CD4-positive, alpha-beta T cell treated with Interleukin-6 at 100 ng/mL for 8 hours (primary cell): ENCODE measurements around the gene CASKIN1.
A peak's percentile ranks its signal among the peaks of the same experiment; 100 is the strongest.

ENCODE experiments used
- DNase-seq: peaks from one replicate; pipeline ENCODE4 v3.0.0-alpha.2; 2020; ENCODE audit warnings: mixed read lengths, low spot score

Gene CASKIN1

DNA sequence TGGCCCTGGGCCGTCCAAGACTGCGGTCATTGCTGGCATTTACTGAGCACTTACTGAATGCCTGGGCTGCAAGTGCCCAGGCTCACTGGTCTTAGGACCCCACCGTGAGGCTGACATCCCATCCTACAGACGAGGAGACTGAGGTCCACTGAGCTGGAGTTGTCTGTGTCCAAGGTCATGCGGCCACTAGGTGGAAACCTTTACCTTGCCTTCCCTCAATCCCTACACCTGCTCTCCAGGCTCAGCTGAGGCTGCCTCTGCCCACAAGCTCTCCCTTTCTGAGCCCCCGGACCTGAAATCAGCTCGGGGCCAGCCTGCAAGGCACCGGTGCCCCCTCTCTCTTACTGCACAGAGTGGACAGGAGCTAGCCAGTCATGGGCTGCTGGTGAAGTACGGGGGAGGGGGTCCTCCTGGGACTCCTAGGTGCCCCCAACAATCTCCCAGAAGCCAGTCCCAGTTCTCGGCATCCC is 1.5 kb downstream of the CASKIN1 start:
- peak; percentile 67 for DNase-seq

DNA sequence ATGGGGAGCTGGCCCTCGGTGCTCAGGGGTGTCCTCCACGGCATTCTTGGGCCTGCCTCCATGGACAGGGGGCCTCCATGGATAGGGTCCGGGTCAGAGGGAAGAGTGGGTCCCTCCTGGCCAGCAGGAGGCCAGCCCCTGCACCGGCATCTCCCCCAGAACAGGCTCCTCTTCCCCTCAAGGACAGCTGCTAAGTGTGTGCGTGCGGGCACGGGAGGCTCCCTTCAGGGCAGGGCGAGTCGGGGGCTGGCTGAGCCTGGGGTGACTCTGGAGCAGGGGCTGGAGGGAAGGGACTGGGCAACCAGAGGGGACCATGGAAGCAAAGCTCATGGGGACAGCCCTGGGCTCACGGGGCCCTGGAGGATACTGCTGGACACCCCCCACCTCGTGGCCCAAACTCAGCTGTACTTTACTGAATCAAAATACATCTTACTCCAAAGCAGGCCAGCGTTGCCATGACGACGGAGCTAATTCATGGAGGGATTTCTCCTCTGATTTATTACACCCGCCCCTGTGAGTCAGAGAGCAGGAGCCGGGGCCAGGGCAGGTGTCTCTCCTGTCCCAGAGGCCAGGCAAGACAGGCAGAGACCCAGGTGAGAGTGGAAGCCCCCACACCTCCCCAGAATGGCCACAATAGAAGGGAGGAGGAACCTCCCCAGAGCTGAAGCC is 2.1 kb downstream of the CASKIN1 start:
- DNase-seq: no peak

DNA sequence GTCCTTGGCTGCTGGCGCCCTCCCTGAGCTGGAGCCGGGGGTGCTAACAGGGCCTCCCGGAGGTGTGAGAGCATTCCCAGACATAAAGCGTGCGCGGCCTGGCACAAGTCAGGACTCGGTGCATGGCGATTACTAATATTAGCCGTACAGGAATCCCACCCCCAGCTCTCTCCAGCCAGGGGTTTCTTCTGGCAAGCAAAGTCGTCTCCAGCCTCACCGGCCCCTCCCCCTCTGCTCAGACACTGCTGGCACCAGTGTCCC is 5.0 kb downstream of the CASKIN1 start:
- DNase-seq: no peak

DNA sequence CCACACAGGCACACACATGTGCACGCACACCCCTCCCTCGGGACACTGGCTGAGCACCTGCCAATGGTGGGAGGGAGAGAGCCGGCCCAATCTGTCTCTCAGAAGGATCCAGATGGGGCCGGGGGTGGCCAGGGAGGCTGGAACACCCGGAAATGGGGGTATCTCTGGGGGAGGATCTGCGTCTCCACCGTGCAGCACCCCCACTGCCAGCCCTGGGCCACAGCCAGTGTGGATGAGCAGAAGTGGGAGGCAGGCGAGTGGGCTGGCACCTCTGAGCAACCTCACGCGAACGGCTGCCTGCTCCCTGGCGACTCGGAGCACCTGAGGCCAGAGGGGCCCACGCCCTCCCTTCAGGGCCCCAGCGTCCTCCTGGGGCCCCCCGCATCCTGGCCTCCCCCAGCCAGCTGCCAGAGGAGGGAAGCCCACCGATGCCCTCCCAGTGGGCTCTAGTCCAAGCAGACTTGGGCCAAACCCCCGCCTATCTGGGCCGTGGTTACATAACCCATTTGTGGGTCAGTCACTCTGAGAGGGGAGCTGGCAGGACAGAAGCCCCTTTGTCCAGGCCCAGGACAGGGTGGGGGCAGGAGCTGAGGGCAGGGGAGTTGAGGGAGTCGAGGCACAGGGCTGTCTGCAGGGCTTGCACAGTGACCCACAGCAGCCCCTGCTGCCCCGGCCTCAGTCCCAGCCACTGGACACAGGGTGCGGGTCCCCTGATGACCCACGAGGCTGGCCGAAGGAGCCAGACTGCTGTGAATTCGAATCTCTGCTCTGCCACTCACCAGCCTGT is 5.6 kb downstream of the CASKIN1 start:
- DNase-seq: no peak

DNA sequence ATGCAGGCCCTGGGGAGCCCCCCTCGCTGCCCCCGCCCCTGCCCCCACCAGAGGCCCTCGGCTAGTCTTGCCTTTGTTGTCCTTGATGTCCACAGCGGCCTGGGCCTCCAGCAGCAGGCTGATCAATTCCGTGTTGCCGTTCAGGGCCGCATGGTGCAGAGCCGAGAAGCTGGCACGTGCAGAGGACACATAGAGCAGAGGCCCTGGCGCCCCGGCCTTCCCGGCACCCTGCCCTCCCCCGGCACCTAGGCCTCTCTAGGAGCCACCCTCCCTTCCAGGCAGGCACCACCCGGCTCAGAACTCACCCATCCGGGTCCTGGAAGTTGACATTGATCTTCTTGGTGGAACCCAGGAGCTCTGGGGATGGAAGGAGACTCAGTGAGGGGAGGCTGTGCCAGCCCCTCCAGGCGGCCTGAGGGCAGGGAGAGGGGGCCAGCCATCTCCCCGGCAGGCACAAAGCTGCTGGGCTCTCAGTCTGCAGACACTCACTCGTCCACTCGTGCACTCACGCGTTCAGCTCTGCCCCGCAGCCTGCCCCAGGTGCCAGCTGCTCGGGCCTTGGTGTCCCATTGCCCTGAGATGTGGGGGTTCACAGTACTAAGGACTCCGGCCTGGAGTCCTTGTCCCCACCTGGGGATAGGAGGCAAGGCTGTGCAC is 6.3 kb downstream of the CASKIN1 start:
- no peak for DNase-seq

DNA sequence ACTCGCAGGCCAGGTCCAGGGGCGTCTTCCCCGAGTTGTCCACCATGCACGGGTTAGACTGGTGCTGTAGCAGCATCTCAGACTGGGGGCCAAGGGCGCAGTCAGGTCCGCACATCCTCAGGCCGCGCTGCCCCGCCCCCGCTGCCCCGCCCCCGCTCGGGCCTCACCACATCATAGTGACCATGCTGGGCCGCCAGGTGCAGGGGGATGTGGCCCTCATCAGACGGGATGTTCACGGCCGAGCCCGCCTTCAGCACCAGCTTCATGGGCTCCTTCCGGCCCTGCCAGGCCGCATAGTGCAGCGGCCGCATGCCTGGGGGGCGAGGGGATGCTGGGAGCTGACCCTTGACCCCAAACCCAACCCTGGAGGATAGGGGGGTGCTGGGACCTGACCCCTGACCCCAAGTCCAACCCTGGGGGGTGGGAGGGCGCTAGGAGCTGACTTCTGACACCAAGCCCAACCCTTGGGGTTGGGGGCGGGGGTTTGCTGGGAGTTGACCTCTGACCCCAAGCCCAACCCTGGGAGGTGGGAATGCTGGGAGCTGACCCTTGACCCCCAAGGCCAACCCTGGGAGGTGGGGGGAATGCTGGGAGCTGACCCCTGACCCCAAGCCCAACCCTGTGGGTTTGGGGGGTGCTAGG is 7.0 kb downstream of the CASKIN1 start:
- no peak for DNase-seq

DNA sequence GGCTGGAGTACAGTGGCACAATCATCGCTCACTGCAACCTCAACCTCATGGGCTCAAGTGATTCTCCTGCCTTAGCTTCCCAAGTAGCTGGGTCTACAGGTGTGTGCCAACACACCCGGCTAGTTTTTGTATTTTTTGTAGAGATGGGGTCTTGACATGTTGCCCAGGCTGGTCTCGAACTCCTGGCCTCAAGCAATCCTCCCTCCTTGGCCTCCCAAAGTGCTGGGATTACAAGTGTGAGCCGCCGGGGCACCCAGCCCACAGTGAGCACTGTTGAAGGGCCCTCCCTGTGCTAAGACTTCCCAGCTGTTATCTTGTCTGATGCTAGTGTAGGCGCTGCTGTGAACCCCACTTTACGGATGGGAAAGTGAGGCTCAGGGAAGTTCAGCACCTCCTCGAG is 8.0 kb downstream of the CASKIN1 start:
- no peak for DNase-seq

DNA sequence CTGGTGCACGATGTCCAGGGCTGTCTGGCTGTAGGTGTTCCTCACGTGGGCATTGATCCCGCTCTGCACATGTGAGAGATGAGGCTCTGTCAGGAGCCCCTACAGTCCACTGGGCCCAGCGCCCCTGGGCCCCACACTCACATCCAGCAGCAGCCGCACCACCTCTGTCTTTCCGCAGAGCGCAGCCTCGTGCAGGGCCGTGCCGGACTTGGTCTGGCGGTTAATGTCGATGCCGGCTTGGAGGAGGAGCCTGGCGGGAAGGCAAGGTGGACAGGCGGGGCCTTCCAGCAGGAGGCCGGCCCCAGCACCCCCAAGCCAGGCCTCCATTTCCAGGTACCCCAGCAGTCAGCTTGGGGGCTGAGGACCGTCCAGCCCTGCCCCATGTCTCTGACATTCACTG is 9.2 kb downstream of the CASKIN1 start:
- no peak for DNase-seq

DNA sequence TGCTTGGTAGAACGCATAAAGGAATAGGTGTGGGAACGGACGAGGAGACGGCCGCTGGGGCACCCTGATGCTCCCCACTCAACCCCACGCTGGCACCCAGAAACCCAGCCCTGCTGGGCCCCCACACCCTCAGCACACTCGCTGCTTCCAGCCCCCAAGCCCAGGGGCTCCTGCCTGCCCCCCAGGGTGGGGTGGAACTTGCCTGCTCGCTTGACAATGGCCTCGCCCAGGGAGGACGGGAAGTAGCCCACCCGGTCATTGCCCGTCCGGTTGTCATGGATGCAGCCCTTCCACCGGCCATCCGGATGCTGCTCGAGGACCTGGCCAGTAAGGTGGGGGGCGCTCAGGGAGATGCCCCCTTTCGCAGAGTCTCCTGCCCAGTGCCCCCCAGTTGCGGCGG is 9.9 kb downstream of the CASKIN1 start:
- no peak for DNase-seq

DNA sequence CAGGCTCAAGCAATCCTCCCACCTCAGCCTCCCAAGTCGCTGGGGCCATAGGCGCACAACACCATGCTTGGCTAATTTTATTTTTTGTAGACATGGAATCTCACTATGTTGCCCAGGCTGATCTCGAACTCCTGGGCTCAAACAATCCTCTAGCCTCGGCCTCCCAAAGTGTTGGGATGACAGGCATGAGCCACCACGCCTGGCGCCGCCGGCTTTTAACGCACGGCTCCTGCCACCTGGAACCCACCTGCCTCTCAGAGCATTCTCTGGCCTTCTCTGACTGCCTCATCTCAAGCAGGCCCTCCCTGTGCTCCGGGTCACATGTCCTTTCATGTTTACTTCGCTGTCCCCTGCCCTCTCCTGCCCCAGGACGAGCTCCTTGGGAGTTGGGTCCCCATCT is 10.3 kb downstream of the CASKIN1 start:
- no peak for DNase-seq

DNA sequence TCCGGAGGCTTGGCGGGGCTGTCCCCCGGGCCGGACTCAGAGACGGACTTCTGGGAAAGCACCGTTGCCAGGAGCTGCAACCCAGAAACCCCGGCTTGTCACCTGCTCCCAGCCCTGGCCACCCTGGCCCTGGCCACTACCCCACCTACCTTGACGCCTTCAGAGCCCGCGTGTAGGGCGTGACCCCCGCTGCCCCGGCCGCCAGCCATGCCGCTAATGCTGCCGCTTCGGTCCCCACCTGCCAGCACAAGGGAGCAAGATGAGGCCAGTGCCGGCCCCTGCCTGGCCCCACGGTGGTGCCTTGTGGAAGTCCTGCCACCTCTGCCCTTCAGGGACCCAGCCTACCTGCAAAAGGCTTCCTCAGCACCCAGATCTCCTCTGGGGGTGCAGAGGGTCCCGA is 11.4 kb downstream of the CASKIN1 start:
- no peak for DNase-seq

DNA sequence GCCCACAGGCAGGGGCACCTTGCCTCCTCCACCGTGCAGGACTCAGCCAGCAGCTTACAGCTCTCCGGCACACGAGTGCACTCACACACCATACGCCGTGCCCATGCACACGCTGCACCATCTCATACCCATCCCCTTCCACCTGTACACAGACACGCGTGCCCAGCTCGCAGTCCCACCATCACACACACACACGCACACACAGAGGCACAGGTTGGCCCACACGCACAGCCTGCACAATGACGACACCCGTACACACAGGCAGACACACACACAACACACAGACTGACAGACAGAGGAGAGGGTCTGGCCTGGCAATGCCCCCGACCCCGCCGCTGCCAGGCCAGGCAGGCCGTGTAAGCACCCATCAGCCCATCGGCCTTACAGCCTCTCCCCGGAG is 12.1 kb downstream of the CASKIN1 start:
- DNase-seq: no peak

DNA sequence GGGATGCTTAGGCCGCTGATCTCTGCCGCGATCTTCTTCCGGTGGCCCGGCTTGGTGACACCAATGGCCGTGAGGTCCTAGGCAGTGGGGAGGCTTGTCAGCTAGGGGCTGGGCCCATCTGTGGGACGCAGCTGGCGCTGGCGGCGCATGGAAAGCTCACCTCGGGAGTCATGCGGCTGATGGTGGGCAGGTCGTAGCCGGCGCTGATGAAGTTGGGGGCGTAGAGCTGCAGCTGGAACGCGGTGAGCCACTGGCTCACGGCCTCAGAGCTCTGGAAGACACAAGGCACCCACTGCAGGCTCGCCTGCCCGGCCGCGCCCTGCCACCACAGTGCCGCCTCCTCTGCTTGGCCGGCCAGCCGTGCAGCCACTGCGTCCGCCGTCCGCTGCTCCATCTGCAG is 12.7 kb downstream of the CASKIN1 start:
- no peak for DNase-seq

DNA sequence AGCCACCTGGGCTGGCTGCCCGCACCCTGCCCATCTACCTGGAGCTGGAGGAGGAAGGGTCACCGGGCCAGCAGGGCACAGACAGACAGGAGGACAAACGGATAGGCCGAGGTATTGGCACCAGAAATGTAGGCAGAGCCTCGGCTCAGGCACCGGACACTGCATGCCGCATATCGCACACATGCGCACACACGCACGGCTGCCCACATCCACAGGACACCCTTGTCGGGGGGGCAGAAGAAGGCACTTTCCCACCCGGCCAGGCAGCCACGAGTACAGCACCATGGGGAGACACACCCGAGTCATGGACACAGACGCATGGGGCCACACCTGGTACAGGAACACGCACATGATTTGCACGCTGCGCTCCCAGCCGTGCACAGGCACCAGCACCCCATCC is 14.5 kb downstream of the CASKIN1 start:
- no peak for DNase-seq

DNA sequence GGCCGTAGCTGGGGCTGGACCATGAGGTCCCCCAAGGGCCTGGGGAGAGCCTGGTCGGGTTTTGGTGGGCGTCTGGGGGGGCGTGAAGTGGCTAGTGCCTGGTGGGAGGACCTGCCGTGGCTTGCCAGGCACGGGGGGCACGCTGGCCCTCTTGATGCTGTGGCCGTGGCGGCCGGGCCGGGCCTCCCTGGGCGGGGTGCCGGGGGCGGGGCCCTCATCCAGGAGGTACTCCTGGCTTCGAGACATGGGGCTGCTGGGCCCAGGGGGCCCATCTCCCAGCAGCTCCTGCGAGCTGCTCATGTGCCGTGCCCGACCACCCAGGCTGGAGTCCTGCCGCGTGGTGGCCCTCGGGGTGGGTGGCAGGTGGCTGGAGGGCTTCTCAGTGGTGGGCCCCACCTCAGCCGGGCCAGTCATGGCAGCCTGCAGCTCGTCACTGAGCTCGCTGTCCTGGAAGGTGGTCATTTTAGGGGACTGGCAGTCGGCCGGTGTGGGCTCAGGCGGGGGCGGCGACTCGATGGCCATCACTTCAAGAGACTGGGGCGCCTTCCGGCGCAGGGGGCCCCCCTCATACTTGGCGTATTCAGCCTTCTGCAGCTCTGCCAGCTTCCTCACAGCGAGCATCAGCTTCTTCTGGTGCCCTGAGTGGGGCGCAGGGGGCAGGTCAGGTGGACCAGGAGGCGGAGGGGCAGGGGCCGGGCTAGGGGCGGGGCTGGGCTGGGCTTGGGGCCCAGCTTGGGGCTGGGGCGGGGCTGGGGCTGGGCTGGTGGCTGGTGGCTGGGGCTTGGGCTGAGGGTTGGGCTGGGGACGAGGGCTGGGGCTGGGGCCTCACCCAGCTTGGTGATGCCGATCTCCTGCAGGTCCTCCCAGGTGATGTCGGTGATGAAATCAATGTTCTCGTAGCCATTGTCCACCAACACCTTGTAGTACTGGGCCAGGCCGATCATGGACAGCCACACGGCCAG is 15.2 kb downstream of the CASKIN1 start:
- no peak for DNase-seq

DNA sequence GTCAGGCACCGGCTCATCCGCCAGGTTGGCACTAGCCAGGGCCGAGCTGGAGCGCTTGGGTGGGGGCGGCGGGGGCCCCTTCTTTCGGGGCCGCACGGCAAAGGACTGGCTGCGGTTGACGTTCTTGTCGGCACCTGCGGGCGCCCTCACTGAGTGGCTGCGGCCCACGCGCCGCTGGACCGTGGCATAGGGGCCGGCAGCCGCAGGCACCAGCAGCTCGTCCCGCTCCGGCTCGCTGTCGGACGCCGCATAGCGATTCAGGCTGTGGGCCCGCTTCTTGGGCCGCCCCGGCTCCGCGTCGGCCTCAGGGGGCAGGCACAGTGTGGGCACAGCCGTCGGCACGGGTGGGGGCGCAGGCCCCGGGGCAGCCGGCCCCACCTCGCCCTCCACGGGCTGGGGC is 15.9 kb downstream of the CASKIN1 start:
- DNase-seq: no peak

DNA sequence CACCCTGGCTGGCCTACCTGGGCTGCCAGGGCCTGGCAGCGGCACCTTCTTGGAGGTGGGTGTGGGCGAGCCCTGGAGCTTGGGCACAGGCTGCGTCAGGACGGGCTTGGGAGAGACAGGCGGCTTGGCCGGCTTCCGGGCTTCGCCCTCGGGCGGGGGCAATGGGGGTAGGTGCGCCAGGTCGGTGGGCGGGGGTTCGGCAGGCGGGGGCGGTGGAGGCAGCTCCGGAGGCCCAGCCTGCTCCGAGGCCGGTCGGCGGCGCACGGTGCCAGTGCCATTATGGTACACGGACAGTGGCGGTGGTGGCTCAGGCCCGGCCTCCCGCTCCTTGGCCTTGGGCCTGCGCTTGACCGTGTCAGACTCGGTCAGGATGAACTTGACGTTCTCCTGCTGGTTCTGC is 16.8 kb downstream of the CASKIN1 start:
- DNase-seq: no peak

DNA sequence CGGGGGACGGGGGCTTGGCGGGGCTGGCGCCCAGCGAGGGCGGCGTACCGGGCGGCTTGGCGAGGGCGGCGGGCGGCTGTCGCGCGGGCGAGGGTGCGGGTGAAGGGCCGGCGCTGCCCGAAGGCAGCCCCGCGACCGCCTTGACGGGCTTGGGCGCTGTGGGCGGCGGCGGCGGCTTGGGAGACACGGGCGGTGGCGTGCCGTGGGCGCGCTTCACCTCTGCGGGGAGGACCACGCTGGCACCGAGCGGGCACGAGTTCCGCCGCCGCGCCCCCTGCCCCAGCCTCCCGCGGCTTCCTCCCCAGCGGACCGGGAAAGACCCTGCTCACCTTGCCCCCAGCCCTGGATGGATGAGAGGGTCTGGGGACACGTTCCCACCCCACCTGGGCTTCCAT is 17.3 kb downstream of the CASKIN1 start:
- DNase-seq: no peak

DNA sequence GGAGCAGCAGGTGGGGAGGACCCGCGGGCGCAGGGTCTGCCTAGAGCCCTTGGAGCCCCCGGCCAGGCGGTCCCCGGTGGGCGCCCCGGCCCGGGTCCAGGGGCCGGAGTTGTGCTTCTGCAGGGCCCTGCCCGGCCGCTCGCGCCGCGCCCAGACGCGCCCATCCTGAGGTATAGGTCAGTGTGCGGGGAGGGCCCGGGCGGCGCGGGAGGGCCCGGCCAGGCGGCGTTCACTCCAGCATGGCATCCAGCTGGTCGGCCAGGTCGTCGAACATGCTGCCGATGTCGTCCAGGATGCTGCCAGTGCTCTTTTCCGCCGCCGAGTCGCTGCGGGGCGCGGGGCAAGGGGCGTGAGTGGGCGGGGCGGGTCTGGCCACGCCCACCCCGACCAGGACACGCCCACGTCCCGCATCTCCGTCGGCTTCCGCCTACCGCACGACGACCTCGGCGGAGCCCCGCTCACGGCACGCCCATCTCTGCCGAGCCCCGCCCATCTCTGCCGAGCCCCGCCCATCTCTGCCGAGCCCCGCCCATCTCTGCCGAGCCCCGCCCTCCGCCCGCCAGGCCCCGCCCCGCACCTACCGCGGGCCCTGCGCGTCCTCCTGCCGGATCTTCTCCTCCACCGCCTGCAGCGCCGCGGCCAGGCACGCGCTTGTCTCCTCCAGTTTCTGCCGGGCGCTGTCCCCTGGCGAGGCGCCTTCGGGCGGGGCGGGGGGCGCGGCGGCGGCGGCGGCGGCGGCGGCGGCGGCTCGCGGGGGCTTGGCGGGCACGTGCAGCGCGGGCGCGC is 17.9 kb downstream of the CASKIN1 start:
- DNase-seq: no peak

DNA sequence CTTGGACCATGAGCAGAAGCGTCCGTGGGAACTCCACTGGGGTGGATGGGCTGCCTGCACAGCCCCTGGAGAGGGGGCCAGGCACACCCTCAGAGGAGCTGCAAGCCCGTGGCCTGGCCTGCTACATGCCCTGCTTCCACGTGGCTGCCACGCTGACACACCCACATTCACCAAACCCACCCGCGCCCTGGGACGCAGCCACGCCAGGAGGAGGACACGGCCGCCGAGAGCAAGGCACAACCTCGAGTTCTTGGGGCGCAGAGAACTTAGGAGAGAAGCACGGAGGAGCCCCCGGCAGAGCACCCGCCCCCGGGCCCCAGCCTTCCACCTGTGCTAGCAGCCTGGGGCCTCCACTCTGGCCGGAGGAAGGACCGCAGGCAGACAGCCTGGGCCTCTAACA is 18.8 kb downstream of the CASKIN1 start:
- DNase-seq: no peak

DNA sequence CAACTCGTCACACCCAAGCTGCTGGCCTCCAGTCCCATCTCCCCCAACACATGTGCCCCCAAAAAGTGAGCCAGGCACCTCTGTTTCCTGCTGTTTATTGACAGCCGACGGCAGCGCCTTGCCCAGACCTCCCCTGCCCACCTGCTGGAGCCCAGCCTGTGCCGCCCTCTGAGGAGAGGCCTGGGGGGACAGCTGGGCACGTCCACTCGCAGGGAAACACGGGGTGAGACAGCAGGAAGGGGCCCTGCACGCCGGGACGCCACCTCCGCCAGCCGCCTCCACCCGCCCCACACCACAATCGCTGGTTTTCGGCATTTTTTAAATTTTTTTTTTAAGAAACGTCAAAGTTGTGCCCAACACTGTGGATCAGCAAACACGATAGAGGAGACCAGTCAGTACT is 19.3 kb downstream of the CASKIN1 start:
- DNase-seq: no peak
